Measurements from ENCODE around the gene LBHD2.

LBHD2 gene

GRCh38 chr14:103070263-103070885 is 13.6 kb upstream of the LBHD2 start:
- no peak for DNase-seq

DNA sequence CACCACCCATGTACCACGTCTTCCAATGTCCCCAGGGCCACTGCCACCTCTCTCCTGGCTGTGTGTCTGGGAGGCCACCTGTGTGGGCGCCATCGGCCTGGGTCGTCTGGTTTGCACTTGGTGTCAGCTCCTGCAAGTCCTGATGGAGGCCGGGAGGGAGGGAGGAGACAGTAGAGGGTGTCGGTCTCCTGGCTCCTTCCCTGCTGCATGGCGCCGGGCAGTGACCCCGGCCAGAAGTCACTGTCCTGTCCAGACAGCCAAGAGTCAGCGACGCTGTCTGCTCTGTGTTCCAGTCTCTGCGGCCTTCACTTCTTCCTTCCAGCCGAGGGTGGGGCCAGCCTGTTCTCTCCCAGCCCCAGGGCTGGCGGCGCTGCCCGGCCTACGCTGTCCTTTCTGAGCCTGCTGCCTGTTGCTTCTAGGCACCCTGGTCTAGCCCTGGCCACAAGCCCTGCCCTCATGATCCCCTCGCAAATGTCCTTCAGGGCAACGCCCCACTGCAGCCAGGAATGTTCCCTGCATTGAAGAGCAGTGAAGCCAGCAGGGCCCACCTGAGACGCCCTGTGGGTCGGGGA is 13.0 kb upstream of the LBHD2 start:
- DNase-seq: no peak

DNA sequence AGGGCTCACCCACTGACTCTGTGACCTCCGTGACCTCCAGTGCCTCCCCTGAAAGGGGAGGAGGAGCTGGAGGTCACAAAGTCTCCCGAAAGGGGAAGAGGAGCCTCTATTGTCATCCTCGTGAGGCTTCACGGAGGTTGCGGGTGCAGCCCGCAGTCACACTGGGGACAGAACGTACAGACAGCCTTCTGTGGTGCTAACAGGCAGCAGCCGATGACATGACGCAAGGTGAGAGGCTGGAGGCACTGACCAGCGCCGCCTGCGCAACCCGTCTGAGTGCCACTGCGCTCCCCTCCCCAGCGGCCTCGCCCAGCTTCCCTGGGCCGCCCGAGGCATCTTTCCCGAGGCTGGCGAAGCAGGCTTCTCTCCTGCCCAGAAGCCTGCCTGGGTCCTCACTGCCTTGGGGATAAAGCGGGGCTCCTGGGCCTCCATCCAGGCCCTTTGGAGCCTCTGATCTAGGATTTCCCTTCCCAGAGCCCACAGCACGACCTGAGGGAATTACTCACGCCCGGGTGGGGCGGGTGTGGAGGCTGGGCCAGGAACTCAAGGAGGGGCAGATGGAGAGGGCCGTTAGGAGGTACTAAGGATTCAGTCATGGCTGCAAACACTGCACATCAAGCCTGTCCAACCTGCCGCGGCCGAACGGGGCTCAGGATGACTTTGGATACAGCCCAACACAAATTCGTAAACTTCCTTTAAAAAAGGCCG is 12.3 kb upstream of the LBHD2 start:
- DNase-seq: no peak

- DNase-seq: no peak
Measured at GRCh38 chr14:103072595-103073366, 11.2 kb upstream of the LBHD2 start.

- no peak for DNase-seq
Measured at GRCh38 chr14:103073367-103073875, 10.6 kb upstream of the LBHD2 start.

GRCh38 chr14:103073876-103074728 is 9.9 kb upstream of the LBHD2 start:
- DNase-seq: no peak

DNA sequence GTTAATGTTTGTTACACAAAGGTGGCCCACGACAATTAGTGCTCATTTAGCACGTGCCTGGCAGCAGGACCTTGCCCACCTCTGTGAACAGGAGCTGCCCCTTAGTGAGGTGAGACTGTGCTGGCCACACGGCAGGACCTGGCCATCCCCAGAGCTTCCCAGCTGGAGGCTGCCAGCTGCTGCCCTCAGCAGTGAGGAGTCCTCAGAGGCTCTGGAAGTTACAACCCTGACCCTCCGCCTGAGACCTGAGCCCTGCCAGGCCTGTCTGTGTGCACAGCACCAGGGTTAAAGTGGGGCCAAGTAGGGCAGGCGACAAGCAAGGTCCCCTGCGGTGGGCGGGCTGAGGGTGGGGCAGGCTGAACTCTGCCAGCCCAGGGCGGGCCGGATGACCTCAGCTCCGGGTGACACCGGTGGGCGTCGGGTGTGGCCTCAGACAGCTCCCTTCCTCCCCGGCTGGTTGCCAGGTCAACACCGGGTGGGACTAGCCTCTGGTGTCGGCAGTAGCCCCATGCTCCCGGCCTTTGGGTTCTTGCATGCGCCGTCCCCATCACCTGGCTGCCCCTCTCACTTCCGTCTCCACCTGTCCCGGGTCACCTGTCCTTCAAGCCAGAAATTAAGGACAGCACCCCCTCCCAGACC is 9.2 kb upstream of the LBHD2 start:
- no peak for DNase-seq

DNA sequence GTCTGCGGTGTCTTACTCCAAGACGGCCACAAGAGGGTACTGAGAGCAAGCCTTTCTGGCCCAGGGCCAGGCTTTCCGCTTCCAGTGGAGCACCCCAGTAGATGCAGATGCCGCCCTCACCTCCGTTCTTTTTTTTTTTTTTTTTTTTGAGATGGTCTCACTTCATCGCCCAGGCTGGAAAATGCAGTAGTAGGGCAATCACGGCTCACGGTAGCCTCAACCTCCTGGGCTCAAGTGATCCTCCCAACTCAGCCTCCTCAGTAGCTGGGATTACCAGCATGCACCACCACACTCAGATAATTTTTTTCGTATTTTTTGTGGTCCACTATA is 5.6 kb upstream of the LBHD2 start:
- DNase-seq: peak; percentile 81

DNA sequence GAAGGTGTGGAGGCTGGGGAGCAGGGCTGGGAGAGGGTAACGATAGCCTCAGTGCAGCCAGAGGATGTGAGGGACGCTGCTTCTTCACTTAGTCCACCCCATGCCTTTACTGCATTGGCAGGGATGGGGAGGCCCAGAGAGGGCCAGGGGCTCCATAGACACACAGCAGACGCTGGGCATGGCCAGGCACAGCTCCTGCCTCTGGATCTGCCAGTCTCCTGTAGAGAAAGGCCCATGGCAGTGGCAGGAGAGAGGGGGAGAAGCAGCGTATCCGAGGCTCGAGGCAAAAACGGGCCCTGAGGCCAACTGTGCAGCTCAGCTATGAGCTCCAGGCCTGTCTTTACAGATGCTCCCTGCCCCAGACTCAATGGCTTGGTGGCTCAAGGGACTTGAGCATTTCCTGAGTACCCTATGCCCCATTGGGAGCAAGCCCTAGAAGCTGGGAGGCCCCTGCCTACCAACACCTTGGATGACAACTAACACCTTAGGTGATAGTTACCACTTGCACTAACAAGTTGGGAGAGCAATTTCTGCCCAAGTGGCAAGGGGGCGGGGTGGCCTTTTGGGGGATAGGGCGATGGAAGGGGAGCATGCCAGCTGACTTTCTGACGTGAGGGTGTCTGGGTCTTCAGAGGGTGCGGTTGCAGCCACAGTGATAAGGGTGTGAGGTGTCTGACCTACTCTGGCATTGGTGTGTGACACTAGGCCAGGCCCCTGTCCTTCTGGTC is 5.0 kb upstream of the LBHD2 start:
- DNase-seq: no peak

- DNase-seq: no peak
Measured at GRCh38 chr14:103081951-103082350, 2.1 kb upstream of the LBHD2 start.

DNA sequence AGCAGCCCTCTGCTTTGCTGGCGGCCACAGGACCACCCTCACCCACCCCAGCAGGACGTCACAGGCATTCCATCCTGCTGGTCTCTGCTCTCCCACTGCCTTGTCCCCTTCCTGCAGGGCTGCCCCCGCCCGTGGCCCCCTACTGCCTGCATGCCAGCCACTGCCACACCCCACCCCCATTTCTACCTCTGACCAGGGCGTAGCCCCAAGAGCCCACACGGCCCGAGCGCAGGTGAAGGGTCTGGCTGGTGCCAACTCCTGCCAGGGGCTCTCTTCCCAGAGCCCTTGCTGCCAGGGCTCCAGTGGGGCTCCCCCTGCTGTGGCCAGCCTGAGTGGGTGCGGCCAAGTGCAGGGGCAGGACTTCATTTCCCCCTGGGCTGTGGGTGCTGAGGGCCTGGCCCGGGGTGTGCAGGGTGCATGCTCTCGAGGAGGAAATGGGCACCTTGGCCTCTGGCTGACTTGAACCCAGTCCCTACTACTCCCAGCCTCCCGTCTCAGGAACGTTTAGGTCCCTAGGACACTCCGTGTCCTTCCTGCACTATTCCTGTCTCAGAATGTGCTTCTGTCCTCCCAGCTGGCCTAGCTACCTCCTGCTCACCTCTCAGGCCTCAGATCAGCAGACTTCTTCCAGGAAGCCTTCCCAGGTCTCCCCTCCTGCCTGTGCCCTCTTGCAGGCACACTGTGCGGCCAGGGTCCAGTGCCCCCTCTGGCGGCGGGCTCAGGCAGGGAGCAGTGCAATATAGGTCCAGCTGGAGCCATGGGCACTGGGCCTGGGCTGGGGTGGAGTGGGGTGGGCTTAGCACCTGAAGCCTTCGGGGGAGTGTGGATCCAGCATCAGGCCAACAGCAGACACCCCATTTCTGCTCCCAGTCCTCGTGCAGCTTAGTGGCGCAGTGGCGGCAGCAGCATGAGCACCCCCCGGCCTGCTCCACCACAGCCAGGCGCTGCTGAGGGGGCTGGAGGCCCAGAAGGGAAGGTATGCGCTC is 1.4 kb downstream of the LBHD2 start:
- DNase-seq: no peak

GRCh38 chr14:103086771-103087342 is 2.8 kb downstream of the LBHD2 start:
- DNase-seq: no peak

DNA sequence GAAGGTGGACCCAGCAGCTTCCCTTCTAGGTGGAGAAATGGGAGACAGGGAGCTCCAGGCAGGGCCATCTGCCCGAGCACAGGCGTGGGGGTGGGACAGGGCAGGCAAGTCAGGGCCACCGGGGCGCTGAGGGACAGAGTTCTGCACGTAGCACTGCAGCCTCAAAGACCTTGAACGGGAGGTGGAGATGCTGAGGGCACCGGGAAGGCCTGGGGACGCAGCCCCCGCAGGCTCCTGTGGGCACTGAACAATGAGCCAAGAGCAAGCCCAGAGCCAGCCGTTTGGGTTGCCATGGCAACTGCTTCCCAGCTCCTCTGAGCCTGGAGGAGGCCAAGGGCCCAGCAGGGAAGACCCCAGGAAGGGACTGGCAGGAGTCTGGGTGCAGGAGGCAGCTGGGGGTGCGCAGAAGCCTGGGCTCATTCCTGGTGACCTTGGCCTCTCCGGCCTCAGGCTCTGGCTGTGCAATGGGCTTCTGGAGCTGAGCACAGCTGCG is 3.4 kb downstream of the LBHD2 start:
- no peak for DNase-seq

DNA sequence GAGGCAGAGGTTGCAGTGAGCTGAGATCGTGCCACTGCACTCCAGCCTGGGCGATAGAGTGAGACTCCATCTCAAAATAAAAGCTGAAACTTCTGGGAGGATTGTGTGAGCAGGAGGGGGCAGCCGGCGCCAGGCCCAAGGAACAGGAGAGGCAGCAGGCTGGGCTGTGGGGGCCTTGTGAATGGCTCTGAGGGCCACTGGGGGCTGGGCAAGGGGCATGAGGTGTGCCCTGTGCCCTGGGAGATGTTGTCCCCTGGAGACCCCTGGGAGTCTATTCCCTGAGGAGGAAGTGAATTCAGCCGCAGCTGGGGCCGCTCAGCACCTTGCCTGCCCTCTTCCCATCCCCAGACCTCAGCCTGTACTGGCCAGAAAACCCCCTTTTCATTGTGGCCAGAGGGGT is 4.9 kb downstream of the LBHD2 start:
- DNase-seq: no peak

GRCh38 chr14:103089386-103090335 is 5.7 kb downstream of the LBHD2 start:
- DNase-seq: no peak

GRCh38 chr14:103090481-103091020 is 6.5 kb downstream of the LBHD2 start:
- DNase-seq: no peak

DNA sequence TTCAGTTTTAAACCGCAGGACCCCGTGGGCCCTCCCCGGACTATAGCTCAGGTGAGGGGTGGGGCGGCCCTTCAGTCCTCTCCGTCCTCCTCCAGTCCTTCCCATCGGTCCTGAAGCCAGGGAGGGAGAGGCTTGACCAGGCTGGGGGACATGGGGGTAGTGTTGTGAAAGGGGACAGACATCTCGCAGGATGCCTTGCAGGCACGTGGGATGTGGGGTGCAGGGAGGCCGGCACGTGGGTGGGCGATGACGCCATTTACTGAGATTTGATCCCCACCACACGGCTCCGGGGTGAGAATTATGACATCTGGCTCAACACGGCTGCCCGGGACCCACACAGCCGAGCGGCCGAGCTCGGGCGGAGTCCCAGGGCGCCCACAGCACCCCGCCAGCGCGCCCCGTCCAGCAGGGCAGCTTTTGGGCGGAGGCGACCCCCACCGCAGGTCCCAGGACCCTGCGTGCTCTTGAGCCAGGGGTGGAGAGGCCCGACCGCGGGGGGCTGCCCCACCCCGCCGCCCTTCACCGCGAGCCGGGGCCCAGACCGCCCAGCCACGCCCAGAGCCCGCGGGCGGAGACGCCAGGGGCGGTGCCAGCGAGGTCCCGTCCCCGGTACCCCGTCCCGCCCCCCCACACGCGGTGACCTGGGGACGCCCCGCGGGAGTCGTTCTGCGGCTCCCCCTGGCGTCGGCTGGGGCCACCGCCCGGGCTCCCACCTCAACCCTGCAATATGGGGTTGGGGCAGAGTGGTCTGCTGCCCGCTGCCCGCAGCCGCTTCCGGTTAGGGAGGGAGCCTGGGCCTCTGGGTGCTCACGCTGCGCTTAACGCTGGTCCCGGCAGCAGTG is 7.3 kb downstream of the LBHD2 start:
- DNase-seq: peak; percentile 67

Data from NCI-H1436 (cell line).